ENCODE measurements around the gene KCNH2.

- TF ChIP-seq EZH2 (IDR thresholded peaks at IDR 0.05; ENCODE audit: borderline replicate concordance, insufficient read depth, low read depth, low read length, poor library complexity, severe bottlenecking), result no peak
- TF ChIP-seq CTCF (IDR thresholded peaks at IDR 0.05), result no peak
Measured at GRCh38 chr7:150914966-150915365, 63.2 kb downstream of the KCNH2 start.
